GM10266 (cell line): ENCODE measurements around the gene DOLPP1.

Source experiments
- DNase-seq: peaks from one replicate; pipeline ENCODE4 v3.0.0; 2012; ENCODE audit errors: extremely low spot score
- CTCF ChIP-seq: IDR thresholded peaks from 2 replicates; pipeline ENCODE4 v1.5.1; 2012; ENCODE audit warnings: mild to moderate bottlenecking, low read depth; ENCODE audit not compliant: control insufficient read depth, insufficient read depth; ENCODE audit errors: missing control alignments

DOLPP1 gene

GRCh38 chr9:129137292-129138143 is 56.6 kb downstream of the DOLPP1 start:
- DNase-seq = no peak
- no peak for TF ChIP-seq CTCF

- no peak for TF ChIP-seq CTCF
- DNase-seq = no peak
Measured at GRCh38 chr9:129138144-129138462, 57.2 kb downstream of the DOLPP1 start.

GRCh38 chr9:129138476-129139232 is 57.7 kb downstream of the DOLPP1 start:
- DNase-seq = no peak
- TF ChIP-seq CTCF = no peak

GRCh38 chr9:129139233-129139992 is 58.5 kb downstream of the DOLPP1 start:
- TF ChIP-seq CTCF = peak; percentile 89
- peak; percentile 70 for DNase-seq

- peak; percentile 88 for DNase-seq
- TF ChIP-seq CTCF = no peak
Measured at GRCh38 chr9:129139993-129140396, 59.1 kb downstream of the DOLPP1 start.
